CD4-positive, alpha-beta memory T cell (primary cell): ENCODE data around the gene H2BK1. TPM values are rescaled to one million over a fixed set of nuclear protein-coding genes. Genes with fewer than 3 reads are reported as not detected.

Experiments used
- CTCF ChIA-PET: fragments of 350-600 bp; sonication (Branson Sonifier 250); formaldehyde crosslinking; loops from one replicate; lab custom pipeline; 2021; ENCODE audit warnings: inconsistent platforms; ENCODE audit not compliant: partially characterized antibody; lab: Charles Lee
- POLR2A ChIA-PET: fragments of 350-600 bp; sonication (Branson Sonifier 250); formaldehyde crosslinking; loops from one replicate; lab custom pipeline; 2021; ENCODE audit not compliant: partially characterized antibody; lab: Charles Lee
- DNase-seq, 5 donors: peaks; one replicate each; pipeline versions ENCODE4 v3.0.0 to v3.0.0-alpha.2; 2020 to 2022; ENCODE audit warnings: mixed read lengths in 1 of 5
- H3K27ac ChIP-seq: one replicate; pipeline ENCODE4 v1.7.0; 2013; ENCODE audit warnings: low read depth, low read length
- H3K27me3 ChIP-seq: 2 replicates; pipeline ENCODE4 v1.7.0; 2013; ENCODE audit warnings: mild to moderate bottlenecking, low read length, moderate library complexity; ENCODE audit not compliant: insufficient read depth
- H3K36me3 ChIP-seq: 2 replicates; pipeline ENCODE4 v1.7.0; 2013; ENCODE audit warnings: mild to moderate bottlenecking, low read length, moderate library complexity; ENCODE audit not compliant: insufficient read depth
- H3K4me1 ChIP-seq: 2 replicates; pipeline ENCODE4 v1.7.0; 2013; ENCODE audit warnings: mild to moderate bottlenecking, low read length, moderate library complexity; ENCODE audit not compliant: insufficient read depth
- H3K4me3 ChIP-seq, 2 donors: one replicate each; pipeline ENCODE4 v1.7.0; 2013; ENCODE audit warnings: low read length in 2 of 2, mild to moderate bottlenecking in 1 of 2
- H3K9me3 ChIP-seq, 2 donors: one replicate each; pipeline ENCODE4 v1.7.0; 2013; ENCODE audit warnings: low read length in 2 of 2, control low read depth in 1 of 2; ENCODE audit not compliant: control insufficient read depth in 1 of 2
- H3K27ac Mint-ChIP-seq, 7 donors: one replicate each; pipeline ENCODE4 v1.8.0; 2020 to 2021; ENCODE audit warnings: mixed read lengths in 7 of 7, mild to moderate bottlenecking in 6 of 7, inconsistent platforms in 3 of 7, moderate library complexity in 3 of 7
- H3K27me3 Mint-ChIP-seq, 2 donors: one replicate each; pipeline ENCODE4 v1.8.0; 2020 to 2021; ENCODE audit warnings: mixed read lengths in 2 of 2
- H3K36me3 Mint-ChIP-seq, 2 donors: one replicate each; pipeline ENCODE4 v1.8.0; 2020 to 2021; ENCODE audit warnings: mixed read lengths in 2 of 2, inconsistent platforms in 1 of 2, mild to moderate bottlenecking in 1 of 2
- H3K4me1 Mint-ChIP-seq, 4 donors: one replicate each; pipeline ENCODE4 v1.8.0; 2020 to 2021; ENCODE audit warnings: mixed read lengths in 4 of 4, mild to moderate bottlenecking in 1 of 4
- H3K4me3 Mint-ChIP-seq, 8 donors: one replicate each; pipeline ENCODE4 v1.8.0; 2020 to 2021; ENCODE audit warnings: mixed read lengths in 8 of 8, mild to moderate bottlenecking in 7 of 8, moderate library complexity in 6 of 8, inconsistent platforms in 3 of 8
- H3K9me3 Mint-ChIP-seq, 8 donors: one replicate each; pipeline ENCODE4 v1.8.0; 2020 to 2021; ENCODE audit warnings: mixed read lengths in 8 of 8, mild to moderate bottlenecking in 5 of 8, inconsistent platforms in 3 of 8, moderate library complexity in 1 of 8
- intact Hi-C: fragments of 100-400 bp; cut with micrococcal nuclease; formaldehyde crosslinking; loops from one replicate; pipeline ENCODE4 v1.15.1; 2023
- polyA plus RNA-seq, 2 donors: library from polyadenylated mRNA; unstranded; fragments of 300-500 nt; fragmentation: Illumina TruSeq; gene quantifications; one replicate each; pipeline ENCODE4 v1.2.3, GENCODE V29; 2021
- total RNA-seq, 2 experiments: library from RNA; stranded (reverse); gene quantifications; one replicate each; pipeline ENCODE4 v1.2.3, GENCODE V29; 2021

Gene H2BK1
- total and polyA plus RNA-seq, 4 experiments from 2014 or later, result 4.9 to 6.9 TPM; not detected in 2

- Mint-ChIP-seq H3K4me1 (no peaks in the 10 kb centered on the region), H3K36me3 (no peaks in the 10 kb centered on the region), H3K27ac (no peak overlapping the region), H3K4me3 (no peak overlapping the region), H3K27me3 (no peaks in the 10 kb centered on the region), H3K9me3 (peaks cover 0 to 1% (median 0%) of the 10 kb centered on the region in 8 donors)
- Histone ChIP-seq H3K4me1 (no peaks in the 10 kb centered on the region), H3K9me3 (no peaks in the 10 kb centered on the region), H3K27ac (no peak overlapping the region), H3K4me3 (no peak overlapping the region), H3K27me3 (no peaks in the 10 kb centered on the region), H3K36me3 (no peaks in the 10 kb centered on the region)
- intact Hi-C loops, result no loop called here
- ChIA-PET CTCF (no interaction called here), POLR2A (no interaction called here)
- no peak for DNase-seq
Measured at GRCh38 chr7:151188252-151188542, 22.1 kb downstream of the H2BK1 start.

GRCh38 chr7:151187409-151188251 is 22.7 kb downstream of the H2BK1 start:
- Histone ChIP-seq H3K4me3 (no peak overlapping the region), H3K9me3 (no peaks in the 10 kb centered on the region), H3K27me3 (no peaks in the 10 kb centered on the region), H3K27ac (no peak overlapping the region), H3K36me3 (no peaks in the 10 kb centered on the region), H3K4me1 (no peaks in the 10 kb centered on the region)
- H3K27ac Mint-ChIP-seq, result no peak overlapping the region
- no peaks in the 10 kb centered on the region for H3K36me3 Mint-ChIP-seq
- ChIA-PET CTCF (no interaction called here), POLR2A (no interaction called here)
- peaks cover 0 to 1% (median 0%) of the 10 kb centered on the region in 8 donors for H3K9me3 Mint-ChIP-seq
- no peak overlapping the region for H3K4me3 Mint-ChIP-seq
- H3K4me1 Mint-ChIP-seq, result no peaks in the 10 kb centered on the region
- no peaks in the 10 kb centered on the region for H3K27me3 Mint-ChIP-seq
- intact Hi-C loops, result no loop called here
- no peak for DNase-seq

- no peak within 1 kb of the TSS for H3K4me3 ChIP-seq
- Mint-ChIP-seq H3K27ac (no peak within 1 kb of the TSS), H3K27me3 (peaks cover 0 to 2% of the 10 kb centered on the region in 2 donors), H3K9me3 (peaks cover 0 to 1% (median 0%) of the 10 kb centered on the region in 8 donors), H3K36me3 (no peaks in the 10 kb centered on the region), H3K4me3 (no peak within 1 kb of the TSS), H3K4me1 (no peaks in the 10 kb centered on the region)
- no peak within 1 kb of the TSS for H3K27ac ChIP-seq
- H3K27me3 ChIP-seq, result no peaks in the 10 kb centered on the region
- ChIA-PET POLR2A (no interaction called here), CTCF (no interaction called here)
- H3K36me3 ChIP-seq, result no peaks in the 10 kb centered on the region
- H3K4me1 ChIP-seq, result no peaks in the 10 kb centered on the region
- DNase-seq, result no peak
- intact Hi-C loops, result no loop called here
- no peaks in the 10 kb centered on the region for H3K9me3 ChIP-seq
Measured at GRCh38 chr7:151186640-151187408, 23.5 kb downstream of the H2BK1 start, which contains the start of gene ASB10. TSS of gene ASB10 (minus strand) at chr7:151187250. CDS start at chr7:151187130, 120 bp downstream.

- CTCF ChIA-PET, result interaction anchor here (1.0 kb wide), 1 partner anchor 41 kb away, joined by 3 read pairs; the partner anchor contains the start of gene ABCF2
- no peak for DNase-seq
- intact Hi-C loops, result no loop called here
Measured at GRCh38 chr7:151185762-151186639, 24.3 kb downstream of the H2BK1 start.

GRCh38 chr7:151181011-151181431 is 29.3 kb downstream of the H2BK1 start:
- Histone ChIP-seq H3K27ac (no peak overlapping the region), H3K4me1 (no peaks in the 10 kb centered on the region), H3K27me3 (no peaks in the 10 kb centered on the region), H3K36me3 (no peaks in the 10 kb centered on the region), H3K9me3 (no peaks in the 10 kb centered on the region), H3K4me3 (no peak overlapping the region)
- CTCF ChIA-PET, result interaction anchor here (1.1 to 1.4 kb wide), 2 partner anchors 12 to 13 kb away, joined by 3 read pairs; no protein-coding TSS in a partner anchor
- Mint-ChIP-seq H3K36me3 (no peaks in the 10 kb centered on the region), H3K9me3 (peaks cover 0 to 1% (median 0%) of the 10 kb centered on the region in 8 donors), H3K4me1 (no peaks in the 10 kb centered on the region), H3K27me3 (peaks cover 4 to 8% of the 10 kb centered on the region in 2 donors), H3K4me3 (no peak overlapping the region), H3K27ac (no peak overlapping the region)
- intact Hi-C loops, result no loop called here
- POLR2A ChIA-PET, result no interaction called here
- no peak for DNase-seq

More at GRCh38 chr7:151185762-151186639, 24.3 kb downstream of the H2BK1 start:
- no peak overlapping the region for H3K4me3 ChIP-seq
- no peak overlapping the region for H3K27ac ChIP-seq
- no peaks in the 10 kb centered on the region for H3K4me1 ChIP-seq
- H3K27me3 ChIP-seq, result no peaks in the 10 kb centered on the region
- Mint-ChIP-seq H3K36me3 (no peaks in the 10 kb centered on the region), H3K4me1 (no peaks in the 10 kb centered on the region), H3K27me3 (peaks cover 0 to 2% of the 10 kb centered on the region in 2 donors), H3K9me3 (peaks cover 0 to 1% (median 0%) of the 10 kb centered on the region in 8 donors), H3K4me3 (no peak overlapping the region), H3K27ac (no peak overlapping the region)
- no peaks in the 10 kb centered on the region for H3K9me3 ChIP-seq
- POLR2A ChIA-PET, result no interaction called here
- no peaks in the 10 kb centered on the region for H3K36me3 ChIP-seq

GRCh38 chr7:151179946-151180345 is 30.3 kb downstream of the H2BK1 start:
- H3K4me3 Mint-ChIP-seq, result no peak overlapping the region

More at GRCh38 chr7:151179946-151180345, 30.3 kb downstream of the H2BK1 start:
- Histone ChIP-seq H3K4me1 (no peaks in the 10 kb centered on the region), H3K9me3 (no peaks in the 10 kb centered on the region), H3K4me3 (no peak overlapping the region), H3K27ac (no peak overlapping the region), H3K36me3 (no peaks in the 10 kb centered on the region), H3K27me3 (no peaks in the 10 kb centered on the region)
- Mint-ChIP-seq H3K4me1 (peaks cover 0 to under 1% (median 0%) of the 10 kb centered on the region in 4 donors), H3K27me3 (peaks cover 4 to 8% of the 10 kb centered on the region in 2 donors), H3K9me3 (no peaks in the 10 kb centered on the region), H3K27ac (no peak overlapping the region), H3K36me3 (no peaks in the 10 kb centered on the region)
- POLR2A ChIA-PET, result no interaction called here
- CTCF ChIA-PET, result interaction anchor here (1.5 kb wide), 1 partner anchor 14 kb away, joined by 5 read pairs; no protein-coding TSS in a partner anchor
- intact Hi-C loops, result no loop called here
- no peak for DNase-seq
